NCI-H1694 (cell line): ENCODE data around the gene ATP5F1D.

Experiments used
- DNase-seq: peaks from one replicate; lab custom pipeline; 2025; lab: John Stamatoyannopoulos, UW

Gene ATP5F1D

GRCh38 chr19:1270854-1271527, 29.4 kb downstream of the ATP5F1D start:
- no peak for DNase-seq

GRCh38 chr19:1271528-1272422, 30.2 kb downstream of the ATP5F1D start:
- no peak for DNase-seq

DNA sequence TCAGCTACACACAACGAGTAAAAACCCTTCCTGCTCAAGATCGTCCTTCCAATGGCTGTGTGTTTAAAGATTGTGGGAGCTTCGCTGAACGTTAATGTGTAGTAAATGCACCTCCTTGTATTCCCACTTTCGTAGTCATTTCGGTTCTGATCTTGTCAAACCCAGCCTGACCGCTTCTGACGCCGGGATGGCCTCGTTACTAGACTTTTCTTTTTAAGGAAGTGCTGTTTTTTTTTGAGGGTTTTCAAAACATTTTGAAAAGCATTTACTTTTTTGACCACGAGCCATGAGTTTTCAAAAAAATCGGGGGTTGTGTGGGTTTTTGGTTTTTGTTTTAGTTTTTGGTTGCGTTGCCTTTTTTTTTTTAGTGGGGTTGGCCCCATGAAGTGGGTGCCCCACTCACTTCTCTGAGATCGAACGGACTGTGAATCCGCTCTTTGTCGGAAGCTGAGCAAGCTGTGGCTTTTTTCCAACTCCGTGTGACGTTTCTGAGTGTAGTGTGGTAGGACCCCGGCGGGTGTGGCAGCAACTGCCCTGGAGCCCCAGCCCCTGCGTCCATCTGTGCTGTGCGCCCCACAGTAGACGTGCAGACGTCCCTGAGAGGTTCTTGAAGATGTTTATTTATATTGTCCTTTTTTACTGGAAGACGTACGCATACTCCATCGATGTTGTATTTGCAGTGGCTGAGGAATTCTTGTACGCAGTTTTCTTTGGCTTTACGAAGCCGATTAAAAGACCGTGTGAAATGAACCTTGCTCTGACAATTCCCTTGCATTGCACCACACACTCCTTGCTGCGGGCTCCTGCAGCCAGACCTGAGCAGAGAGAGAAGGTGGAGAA, 31.1 kb downstream of the ATP5F1D start:
- DNase-seq = no peak

GRCh38 chr19:1273263-1274041, 31.9 kb downstream of the ATP5F1D start:
- no peak for DNase-seq

DNA sequence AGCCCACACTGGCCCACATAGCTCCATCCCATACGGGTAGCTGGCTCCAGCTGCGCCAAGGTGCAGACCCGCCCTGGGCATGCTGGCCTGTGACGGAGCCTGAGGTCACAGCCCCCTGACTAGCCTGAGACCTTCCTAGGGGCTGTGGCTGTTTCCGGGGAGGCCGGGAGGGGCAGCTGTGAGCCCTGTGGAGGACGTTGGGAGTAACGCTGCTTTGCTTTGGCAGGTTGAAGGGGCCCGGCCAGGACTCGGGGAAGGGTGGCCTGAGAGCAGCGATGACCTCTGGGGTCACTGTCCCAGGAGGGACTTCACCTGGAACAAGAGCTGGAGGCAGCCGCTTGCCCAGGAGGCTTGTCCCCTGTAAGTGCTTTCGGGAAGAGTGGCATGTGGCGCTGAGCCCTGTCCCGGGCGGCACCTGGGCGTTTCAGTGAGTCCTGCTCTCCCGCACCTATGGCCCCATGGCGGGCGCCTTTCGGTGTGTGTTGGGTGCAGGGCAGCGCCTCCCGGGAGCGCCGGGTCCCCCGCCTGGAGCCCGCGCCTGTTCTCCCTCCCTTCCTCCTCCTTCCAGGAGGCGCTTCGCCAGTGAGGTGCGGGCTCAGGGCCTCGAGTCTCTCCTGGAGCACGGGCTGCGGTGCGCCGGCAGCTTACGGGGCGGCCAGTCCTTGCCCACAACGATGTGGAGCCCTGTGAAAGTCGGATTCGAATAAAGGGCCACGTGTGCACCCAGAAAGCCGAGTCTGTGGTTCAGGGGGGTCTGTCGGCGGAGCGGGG, 32.7 kb downstream of the ATP5F1D start:
- no peak for DNase-seq

- DNase-seq = no peak
Measured at GRCh38 chr19:1274852-1275259, 33.3 kb downstream of the ATP5F1D start.

DNA sequence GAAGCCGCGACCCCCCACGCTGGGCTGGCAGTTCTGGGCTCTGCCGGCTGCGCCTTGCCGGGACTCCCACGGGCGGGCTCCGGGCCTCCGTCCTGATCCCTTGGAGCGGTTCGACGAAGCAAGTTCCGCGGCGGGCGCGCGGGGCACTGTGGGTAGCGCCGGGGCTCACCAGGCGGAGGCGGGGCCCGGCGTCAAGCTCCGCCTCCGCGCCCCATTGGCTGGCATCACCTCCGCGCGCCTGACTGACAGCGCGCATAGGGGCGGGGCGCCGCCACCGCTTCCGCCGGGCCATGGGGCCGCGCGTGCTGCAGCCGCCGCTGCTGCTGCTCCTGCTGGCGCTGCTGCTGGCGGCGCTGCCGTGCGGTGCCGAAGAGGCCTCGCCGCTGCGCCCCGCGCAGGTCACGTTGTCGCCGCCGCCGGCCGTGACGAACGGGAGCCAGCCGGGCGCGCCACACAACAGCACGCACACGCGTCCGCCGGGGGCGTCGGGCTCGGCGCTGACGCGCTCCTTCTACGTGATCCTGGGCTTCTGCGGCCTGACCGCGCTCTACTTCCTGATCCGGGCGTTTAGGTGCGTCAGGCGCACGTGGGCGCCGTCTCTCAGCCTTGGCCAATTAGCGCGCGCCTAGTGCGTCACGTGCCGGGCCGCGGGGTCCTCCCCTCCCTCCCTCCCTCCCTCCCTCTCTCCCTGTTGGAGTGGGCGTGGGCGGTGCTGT, 33.9 kb downstream of the ATP5F1D start, which contains the start of gene FAM174C:
FAM174C (plus strand) TSS at position 271 of the 716 bp plus-strand sequence; CDS start at position 291, 20 bp downstream.
- peak; percentile 85 for DNase-seq

- no peak for DNase-seq
Measured at GRCh38 chr19:1275976-1276627, 34.6 kb downstream of the ATP5F1D start.

DNA sequence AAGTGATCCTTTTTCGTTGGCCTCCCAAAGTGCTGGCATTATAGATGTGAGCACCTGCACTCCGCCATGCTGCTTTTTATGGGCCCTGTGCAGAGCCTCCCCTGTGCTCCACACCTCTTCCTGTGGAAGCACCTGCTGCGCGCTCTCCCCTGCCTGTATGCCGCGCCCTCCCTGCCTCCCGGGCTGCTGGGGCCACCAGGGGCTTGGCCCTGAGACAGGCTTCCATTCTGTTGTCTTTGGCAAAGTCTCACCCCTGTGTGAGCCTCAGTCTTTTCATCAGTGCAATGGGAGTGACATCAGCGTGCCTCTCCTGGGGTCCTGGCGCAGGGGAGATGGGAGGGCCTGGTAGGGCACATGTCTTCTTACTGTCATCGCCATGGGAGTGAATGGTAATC, 35.1 kb downstream of the ATP5F1D start:
- no peak for DNase-seq

DNA sequence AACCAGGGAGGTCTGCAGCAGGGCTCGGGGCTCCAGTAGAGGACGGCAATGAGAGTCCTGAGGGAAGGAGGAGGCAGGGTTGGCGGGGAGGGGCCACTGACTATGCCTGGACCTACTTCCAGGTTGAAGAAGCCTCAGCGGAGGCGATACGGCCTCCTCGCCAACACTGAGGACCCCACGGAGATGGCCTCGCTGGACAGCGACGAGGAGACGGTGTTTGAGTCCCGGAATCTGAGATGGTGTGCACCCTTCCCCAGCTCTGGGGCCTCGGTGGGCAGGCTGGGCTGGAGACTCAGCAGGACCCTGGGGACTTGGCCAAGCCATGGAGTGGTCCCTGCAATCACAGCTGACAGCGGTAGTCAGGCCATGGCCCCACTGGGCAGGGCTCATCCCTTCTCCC, 35.5 kb downstream of the ATP5F1D start:
- DNase-seq = no peak

- DNase-seq = no peak
Measured at GRCh38 chr19:1278074-1278473, 36.5 kb downstream of the ATP5F1D start.

GRCh38 chr19:1278713-1279660, 37.4 kb downstream of the ATP5F1D start:
- DNase-seq = no peak

DNA sequence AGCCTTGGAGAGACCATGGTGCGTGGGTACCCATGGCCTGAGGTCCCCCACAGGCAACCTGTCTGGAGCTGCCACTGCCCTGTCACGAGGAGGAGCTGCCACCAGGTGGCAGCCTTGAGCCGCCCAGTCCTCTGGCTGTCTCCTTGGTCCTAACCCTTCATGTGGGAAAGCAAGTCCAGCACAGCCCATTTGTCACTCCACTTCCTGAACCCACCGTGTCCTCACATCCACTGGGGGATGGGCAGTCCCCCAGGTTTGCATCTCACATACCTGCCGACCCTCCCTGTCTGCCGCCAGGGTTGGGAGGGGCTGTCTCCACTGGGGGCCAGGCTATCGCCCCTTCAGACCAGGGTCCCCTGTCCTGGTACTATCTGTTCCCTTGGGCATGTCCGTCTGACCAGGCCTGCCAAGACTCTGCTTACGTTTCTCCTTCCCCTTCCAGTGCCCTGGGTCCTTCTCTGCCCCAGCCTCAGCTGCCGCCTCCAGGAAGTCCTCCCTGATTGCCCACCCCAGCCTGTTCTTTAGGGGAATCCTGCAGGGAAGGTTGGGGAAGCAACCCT, 38.3 kb downstream of the ATP5F1D start:
- peak; percentile 70 for DNase-seq

DNA sequence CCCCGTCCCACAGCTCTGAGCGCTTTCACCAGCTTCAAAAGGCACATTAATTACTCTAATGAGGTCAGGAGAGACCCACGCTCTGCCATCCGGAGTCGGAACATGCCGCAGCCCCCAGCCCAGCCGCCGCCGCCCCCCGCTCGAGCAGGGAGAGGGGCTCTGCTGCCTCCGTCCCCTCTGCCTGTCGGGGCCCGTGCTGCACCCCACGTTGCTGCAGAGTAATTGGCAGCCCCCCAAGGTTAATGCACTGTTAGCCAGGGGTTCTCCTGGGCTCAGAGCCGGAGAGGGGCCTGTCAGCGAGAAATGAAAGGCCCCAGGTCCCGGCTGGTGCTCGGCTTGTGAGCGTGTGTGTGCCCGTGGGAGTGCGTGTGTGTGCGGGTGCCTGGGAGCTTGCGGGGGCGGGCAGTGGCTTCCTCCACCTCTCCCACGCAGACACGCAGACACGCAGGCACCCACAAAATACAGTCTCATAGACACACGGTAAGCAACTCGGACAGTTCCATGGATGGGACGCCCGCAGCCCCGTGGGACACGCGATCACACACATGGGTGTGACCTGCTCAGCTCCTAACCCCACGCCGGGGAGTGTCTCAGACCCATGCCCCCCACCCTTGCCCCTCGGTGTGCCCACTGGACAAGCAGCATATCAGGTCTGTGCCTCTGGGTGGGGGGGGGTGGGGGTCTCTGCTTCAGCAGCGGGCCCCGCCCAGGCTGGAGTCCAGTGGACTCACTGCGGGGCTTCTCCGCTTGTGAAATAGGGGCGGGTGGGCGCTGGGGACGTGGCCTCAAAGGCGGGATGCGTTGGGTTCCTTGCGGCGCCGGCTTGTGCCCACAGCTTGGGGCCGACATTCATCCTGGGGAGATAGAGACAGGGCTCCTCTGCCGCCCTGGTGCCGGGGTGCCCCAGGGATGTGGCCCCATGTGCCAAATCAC, 39.4 kb downstream of the ATP5F1D start:
- no peak for DNase-seq

DNA sequence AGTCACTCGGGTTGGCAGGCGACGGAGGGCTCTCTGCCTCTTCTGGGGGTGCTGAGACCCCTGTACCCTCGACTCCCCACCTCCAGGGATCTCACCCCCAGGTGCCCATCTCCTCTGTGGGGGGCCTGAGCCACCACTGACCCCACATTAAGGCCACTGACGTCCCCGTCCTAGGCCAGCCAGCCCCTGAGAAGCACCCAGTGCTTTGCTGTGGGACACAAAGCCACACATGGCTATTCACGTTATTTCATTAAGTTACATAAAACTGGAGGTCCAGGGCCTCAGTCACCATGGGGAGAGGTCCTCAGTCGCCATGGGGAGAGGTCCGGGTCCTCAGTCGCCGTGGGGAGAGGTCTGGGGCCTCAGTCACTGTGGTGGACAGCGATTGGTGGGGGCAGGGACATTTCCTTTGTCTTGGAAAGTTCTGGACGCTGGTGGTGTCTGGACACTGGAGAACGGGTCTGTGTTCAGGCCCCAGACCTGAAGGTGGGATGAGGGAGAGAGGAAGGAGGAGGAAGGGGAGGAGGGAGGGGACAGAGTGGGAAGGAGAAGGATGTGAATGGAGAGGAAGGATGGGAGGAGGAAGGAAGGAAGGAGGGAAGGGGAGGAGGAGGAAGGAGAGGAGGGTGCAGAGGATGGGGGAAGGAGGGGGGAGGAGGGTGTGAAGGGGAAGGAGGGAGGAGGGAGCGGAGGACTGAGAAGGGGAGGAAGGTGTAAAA, 40.2 kb downstream of the ATP5F1D start:
- no peak for DNase-seq

- no peak for DNase-seq
Measured at GRCh38 chr19:1282588-1283206, 41.1 kb downstream of the ATP5F1D start.
